ENCODE measurements around the gene TBXAS1. TPM values are rescaled to one million over a fixed set of nuclear protein-coding genes. Genes with fewer than 3 reads are reported as not detected.

Gene TBXAS1
- total RNA-seq: 0.20 and 1.1 TPM in 2 replicates

- DNase-seq (ENCODE audit: low read depth in 2 of 2): peak in 1 of 2 donors; percentile 66
Observed at GRCh38 chr7:139829025-139829774, at the start of gene TBXAS1. Gene TBXAS1, plus strand, starts transcription at chr7:139829264. Its CDS starts 127 bp downstream, at chr7:139829391.

GRCh38 chr7:139782932-139783331 is 46.1 kb upstream of the TBXAS1 start:
- DNase-seq (ENCODE audit: low read depth in 2 of 2): no peak

- no peak for DNase-seq (ENCODE audit: low read depth in 2 of 2)
Observed at GRCh38 chr7:139783647-139784385, 45.2 kb upstream of the TBXAS1 start.

DNA sequence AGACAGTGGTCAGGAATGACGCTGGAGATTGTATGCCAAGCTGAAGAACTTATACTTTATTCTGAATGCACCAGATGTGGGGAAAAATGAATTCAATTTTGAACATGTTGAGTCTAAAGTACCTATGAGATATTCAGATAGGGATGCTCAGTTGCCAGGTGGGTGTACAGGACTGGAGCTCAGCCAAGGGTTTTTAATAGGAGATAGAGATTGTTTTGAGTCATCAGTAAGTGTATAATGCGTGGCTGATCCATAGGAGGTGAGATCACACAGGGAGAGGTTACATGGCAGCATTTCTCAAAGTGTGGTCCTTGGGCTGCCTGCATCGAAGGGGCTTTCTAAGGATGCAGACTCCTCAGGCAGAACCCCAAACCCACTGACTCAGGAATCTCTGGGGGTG is 44.4 kb upstream of the TBXAS1 start:
- DNase-seq (ENCODE audit: low read depth in 2 of 2): no peak

DNA sequence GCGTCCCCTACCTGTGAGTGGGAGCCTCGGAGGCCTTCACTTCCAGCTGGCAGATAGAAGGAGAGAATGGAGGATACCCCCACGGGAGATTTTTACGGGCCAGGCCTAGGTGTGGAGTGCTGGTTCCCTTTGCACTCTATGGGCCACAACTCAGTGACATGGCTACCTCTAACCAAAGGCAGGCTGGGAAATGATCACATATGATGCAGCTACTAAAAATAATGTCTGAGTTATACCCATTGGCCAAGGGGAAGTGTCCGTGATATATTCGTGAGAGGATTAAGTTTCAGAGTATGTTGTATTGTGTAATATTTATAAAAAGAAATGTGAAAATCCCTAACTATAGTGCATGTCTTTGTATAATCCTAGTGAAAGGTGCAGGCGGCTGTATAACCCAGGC is 37.7 kb upstream of the TBXAS1 start:
- DNase-seq (ENCODE audit: low read depth in 2 of 2): no peak

DNA sequence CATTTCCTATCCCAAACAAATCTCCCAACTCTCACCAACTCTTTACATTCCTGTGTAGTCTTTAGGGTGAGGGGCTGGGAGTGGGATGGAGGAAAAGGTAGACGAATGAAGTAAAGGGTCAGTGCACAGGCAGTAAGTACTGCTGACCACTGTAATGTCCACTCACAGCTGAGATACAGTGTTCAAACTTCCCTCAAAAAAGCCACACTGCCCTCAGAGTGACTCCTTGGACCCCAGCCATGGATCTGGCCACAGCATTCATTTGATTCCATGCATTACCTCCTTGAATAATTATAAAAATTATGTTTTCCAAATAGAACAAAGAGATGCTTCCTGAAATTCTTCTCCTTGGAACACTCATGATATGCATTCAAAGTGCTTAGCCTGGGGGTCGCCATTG is 31.5 kb upstream of the TBXAS1 start:
- DNase-seq (ENCODE audit: low read depth in 2 of 2): no peak

- no peak for DNase-seq (ENCODE audit: low read depth in 2 of 2)
Observed at GRCh38 chr7:139798221-139798620, 30.8 kb upstream of the TBXAS1 start.

DNA sequence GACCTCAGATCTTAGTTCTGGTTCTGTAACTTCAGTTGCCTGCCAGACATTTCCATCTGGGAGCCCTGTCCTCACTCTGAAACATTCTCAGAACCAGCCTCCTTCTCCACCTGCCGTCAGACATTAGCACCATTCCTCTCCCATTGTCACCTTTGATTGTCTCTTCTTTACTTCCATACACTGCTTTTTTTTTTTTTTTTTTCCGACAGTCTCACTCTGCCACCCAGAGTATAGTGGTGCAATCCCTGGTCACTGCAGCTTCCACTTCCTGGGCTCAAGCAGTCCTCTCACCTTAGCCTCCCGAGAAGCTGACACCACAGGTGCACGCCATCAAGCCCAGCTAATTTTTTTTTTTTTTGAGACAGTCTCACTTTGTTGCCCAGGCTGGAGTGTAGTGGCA is 30.2 kb upstream of the TBXAS1 start:
- DNase-seq (ENCODE audit: low read depth in 2 of 2): no peak

DNA sequence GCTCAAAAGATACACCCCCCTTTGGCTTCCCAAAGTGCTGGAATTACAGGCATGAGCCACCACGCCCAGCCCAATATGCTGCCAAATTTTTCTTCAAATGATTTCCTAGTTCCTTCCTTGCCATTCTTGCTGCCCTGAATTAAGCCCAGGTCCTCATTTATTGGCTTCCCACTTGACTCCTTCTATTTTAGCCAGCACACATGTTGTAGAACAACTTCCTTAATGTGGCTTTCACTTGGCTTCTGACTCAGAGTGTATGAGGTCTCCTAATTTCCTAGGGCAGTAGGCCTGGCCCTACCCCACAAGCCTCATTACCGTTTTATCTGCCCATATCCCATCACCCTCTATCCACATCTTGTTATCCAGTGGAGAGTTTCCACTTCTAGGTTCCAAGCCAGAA is 29.5 kb upstream of the TBXAS1 start:
- peak; percentile 41 to 57 for DNase-seq (ENCODE audit: low read depth in 2 of 2)

- DNase-seq (ENCODE audit: low read depth in 2 of 2): no peak
Observed at GRCh38 chr7:139804571-139804970, 24.5 kb upstream of the TBXAS1 start.

- DNase-seq (ENCODE audit: low read depth in 2 of 2): no peak
Observed at GRCh38 chr7:139807009-139807408, 22.1 kb upstream of the TBXAS1 start.

DNA sequence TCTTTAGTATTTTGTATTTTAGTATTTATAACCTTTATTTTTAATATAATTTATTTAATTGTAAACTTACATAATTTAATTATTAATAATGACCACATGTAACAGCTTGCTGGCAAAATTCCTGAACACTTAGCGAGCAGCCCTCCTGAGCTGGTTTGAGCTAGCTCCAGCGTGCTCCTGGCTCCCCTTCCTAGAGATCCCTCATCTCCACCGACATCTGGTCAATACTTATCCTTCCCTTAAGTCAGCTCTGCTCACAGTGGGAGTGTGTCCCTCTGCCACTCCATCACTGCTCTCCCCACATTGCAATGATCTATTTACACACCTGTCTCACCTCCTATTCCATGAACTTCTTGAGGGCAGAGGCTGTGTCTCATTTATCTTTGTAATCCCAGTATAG is 20.6 kb upstream of the TBXAS1 start:
- no peak for DNase-seq (ENCODE audit: low read depth in 2 of 2)

- no peak for DNase-seq (ENCODE audit: low read depth in 2 of 2)
Observed at GRCh38 chr7:139808846-139809442, 20.1 kb upstream of the TBXAS1 start.

GRCh38 chr7:139811066-139811465 is 18.0 kb upstream of the TBXAS1 start:
- DNase-seq (ENCODE audit: low read depth in 2 of 2): peak in 1 of 2 donors; percentile 81

GRCh38 chr7:139813151-139813550 is 15.9 kb upstream of the TBXAS1 start:
- peak in 1 of 2 donors; percentile 62 for DNase-seq (ENCODE audit: low read depth in 2 of 2)

DNA sequence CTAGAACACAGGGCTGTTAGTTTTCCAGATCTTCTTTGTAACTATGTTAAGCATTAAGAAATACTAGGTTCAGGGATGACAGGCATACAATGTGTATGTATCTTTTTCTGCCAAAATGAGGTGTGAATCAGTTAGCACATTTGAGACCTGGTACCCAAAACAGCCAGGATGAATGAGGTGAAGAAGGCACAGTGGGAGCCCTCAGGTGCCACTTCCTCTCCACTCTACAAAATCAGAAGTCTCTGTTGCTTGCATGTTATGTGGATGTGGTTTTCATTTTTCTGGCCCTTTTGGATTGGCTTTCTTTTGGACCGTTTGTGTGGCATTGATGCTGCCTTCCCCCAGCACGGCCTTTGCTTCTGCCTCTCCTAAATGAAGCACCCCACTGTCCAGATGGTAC is 15.4 kb upstream of the TBXAS1 start:
- DNase-seq (ENCODE audit: low read depth in 2 of 2): no peak

DNA sequence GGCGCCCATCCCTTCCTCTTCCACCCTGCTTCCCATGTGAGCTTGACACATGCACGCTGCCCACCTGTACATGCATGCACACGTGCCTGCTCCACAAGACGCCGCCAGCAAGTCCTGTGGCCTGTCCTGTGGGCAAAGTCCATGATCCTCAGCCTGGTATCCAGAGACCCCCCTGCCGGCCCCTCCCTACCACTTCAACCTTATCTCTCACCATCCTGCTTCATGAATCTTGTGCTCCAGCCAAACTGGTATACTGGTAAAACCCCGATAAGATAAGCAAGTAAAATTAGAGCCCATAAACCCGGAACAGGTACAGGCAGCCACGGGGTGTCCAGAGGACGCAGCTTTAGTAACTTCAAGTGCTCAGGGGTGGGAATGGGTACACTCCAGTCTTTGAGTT is 11.8 kb upstream of the TBXAS1 start:
- DNase-seq (ENCODE audit: low read depth in 2 of 2): no peak

- no peak for DNase-seq (ENCODE audit: low read depth in 2 of 2)
Observed at GRCh38 chr7:139820089-139820488, 9.0 kb upstream of the TBXAS1 start.

DNA sequence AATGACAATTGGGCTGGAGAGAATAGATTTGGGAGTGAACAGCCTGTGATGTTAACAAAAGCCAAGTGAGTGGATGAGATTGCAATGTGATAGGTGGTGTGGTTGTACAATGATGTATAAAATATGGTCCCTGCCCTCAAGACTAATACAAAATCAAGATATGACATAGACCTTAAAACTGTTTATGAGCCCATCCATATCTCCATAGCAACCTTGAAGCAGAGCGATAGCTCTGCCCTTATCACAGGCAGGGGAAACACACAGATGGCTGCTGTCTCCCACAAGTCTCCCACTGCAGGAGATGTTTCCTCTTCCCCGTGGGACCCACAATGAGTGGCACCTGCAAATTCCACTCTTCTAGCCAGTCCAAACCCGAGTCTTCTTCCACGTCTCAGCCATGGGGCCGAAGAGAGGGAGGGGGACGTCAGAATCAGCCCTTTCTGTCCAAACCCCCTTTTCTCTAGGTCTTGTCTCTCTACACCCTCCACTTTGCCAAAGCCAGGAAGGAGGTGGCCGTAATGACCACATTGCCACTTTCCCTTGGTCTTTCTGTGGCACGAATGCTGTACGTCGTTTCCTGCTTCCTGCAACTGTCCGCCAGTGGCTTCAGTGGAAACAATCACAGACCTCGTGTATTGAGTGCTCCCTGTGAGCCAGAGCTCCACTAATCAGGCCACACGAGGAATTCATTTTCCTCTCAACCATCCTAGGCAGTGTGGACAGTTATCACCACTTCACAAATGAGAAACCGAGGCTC is 7.5 kb upstream of the TBXAS1 start:
- DNase-seq (ENCODE audit: low read depth in 2 of 2): peak in 1 of 2 donors; percentile 51

GRCh38 chr7:139822855-139823254 is 6.2 kb upstream of the TBXAS1 start:
- no peak for DNase-seq (ENCODE audit: low read depth in 2 of 2)

DNA sequence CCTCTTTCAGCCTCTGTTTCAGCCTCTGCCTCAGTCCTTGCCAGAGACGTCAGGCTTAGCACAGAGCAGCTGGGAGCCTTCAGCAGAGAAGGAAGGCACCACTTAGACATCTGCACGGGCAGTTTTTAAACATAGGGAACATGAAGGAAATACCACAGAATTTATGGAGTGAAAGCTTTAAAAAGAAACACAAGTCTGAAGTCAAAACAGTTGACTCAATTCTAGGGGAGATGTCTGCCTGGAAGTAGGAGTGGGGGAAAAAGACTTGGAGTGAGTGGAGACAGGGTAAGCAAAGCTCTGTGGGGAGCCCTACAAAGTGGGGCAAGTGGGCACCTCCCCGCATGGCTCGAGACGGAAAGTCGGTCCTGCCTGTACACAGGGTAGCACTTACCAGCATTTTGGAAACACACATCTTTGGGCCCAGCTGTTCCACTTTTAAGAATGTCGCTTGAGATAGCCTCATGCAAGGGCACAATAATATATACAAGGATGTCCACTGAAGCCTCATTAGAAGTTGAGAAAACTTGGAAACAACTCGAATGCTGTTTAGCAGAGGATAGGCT is 5.0 kb upstream of the TBXAS1 start:
- DNase-seq (ENCODE audit: low read depth in 2 of 2): no peak

All from lung microvascular endothelial cell (primary cell).